ENCODE measurements around the gene UNC5C.

The UNC5C gene

GRCh38 chr4:95360256-95360903 lies 188.4 kb downstream of the UNC5C start:
- Histone ChIP-seq H3K27ac (ENCODE audit: low read depth, low read length, poor library complexity, severe bottlenecking) (no peak overlapping the region), H3K27me3 (ENCODE audit: insufficient read depth, low read length) (no peaks in the 10 kb centered on the region), H4K20me1 (ENCODE audit: insufficient read depth, low read length) (no peaks in the 10 kb centered on the region), H3K79me2 (ENCODE audit: insufficient read depth, low read length) (no peaks in the 10 kb centered on the region), H3K36me3 (ENCODE audit: insufficient read depth, low read length) (no peaks in the 10 kb centered on the region), H3K4me3 (ENCODE audit: low read depth, low read length, poor library complexity, severe bottlenecking) (no peak overlapping the region), H3K9me3 (ENCODE audit: low read length) (no peaks in the 10 kb centered on the region), H3K9me2 (ENCODE audit: low read depth, low read length) (no peaks in the 10 kb centered on the region), H3F3A (ENCODE audit: insufficient read depth, low read length) (no peaks in the 10 kb centered on the region), H2AFZ (ENCODE audit: low read length) (no peak overlapping the region), H3K4me1 (ENCODE audit: insufficient read depth, low read length, severe bottlenecking) (no peaks in the 10 kb centered on the region), H3K4me2 (ENCODE audit: low read length) (no peak overlapping the region), H3K9ac (ENCODE audit: low read length) (no peak overlapping the region)
- TF ChIP-seq CTCF (IDR thresholded peaks at IDR 0.05; ENCODE audit: low read length) (no peak), EZH2 (IDR thresholded peaks at IDR 0.05; ENCODE audit: borderline replicate concordance, low read length) (no peak)

GRCh38 chr4:95358421-95358820 lies 190.4 kb downstream of the UNC5C start:
- H3K9ac ChIP-seq (ENCODE audit: low read length): no peak overlapping the region
- no peak overlapping the region for H3K4me3 ChIP-seq (ENCODE audit: low read depth, low read length, poor library complexity, severe bottlenecking)
- no peaks in the 10 kb centered on the region for H3K27me3 ChIP-seq (ENCODE audit: insufficient read depth, low read length)
- no peak overlapping the region for H2AFZ ChIP-seq (ENCODE audit: low read length)
- no peaks in the 10 kb centered on the region for H3K79me2 ChIP-seq (ENCODE audit: insufficient read depth, low read length)
- no peaks in the 10 kb centered on the region for H3F3A ChIP-seq (ENCODE audit: insufficient read depth, low read length)
- TF ChIP-seq EZH2 (IDR thresholded peaks at IDR 0.05; ENCODE audit: borderline replicate concordance, low read length): no peak
- no peak for TF ChIP-seq CTCF (IDR thresholded peaks at IDR 0.05; ENCODE audit: low read length)
- no peaks in the 10 kb centered on the region for H3K9me2 ChIP-seq (ENCODE audit: low read depth, low read length)
- H3K36me3 ChIP-seq (ENCODE audit: insufficient read depth, low read length): no peaks in the 10 kb centered on the region
- no peaks in the 10 kb centered on the region for H4K20me1 ChIP-seq (ENCODE audit: insufficient read depth, low read length)
- no peaks in the 10 kb centered on the region for H3K9me3 ChIP-seq (ENCODE audit: low read length)
- no peaks in the 10 kb centered on the region for H3K4me1 ChIP-seq (ENCODE audit: insufficient read depth, low read length, severe bottlenecking)
- H3K27ac ChIP-seq (ENCODE audit: low read depth, low read length, poor library complexity, severe bottlenecking): no peak overlapping the region
- H3K4me2 ChIP-seq (ENCODE audit: low read length): no peak overlapping the region

- Histone ChIP-seq H3K4me3 (ENCODE audit: low read depth, low read length, poor library complexity, severe bottlenecking) (no peak overlapping the region), H3K79me2 (ENCODE audit: insufficient read depth, low read length) (no peaks in the 10 kb centered on the region), H3K4me2 (ENCODE audit: low read length) (no peak overlapping the region), H3K36me3 (ENCODE audit: insufficient read depth, low read length) (no peaks in the 10 kb centered on the region), H3K27ac (ENCODE audit: low read depth, low read length, poor library complexity, severe bottlenecking) (no peak overlapping the region), H3K9ac (ENCODE audit: low read length) (no peak overlapping the region), H4K20me1 (ENCODE audit: insufficient read depth, low read length) (no peaks in the 10 kb centered on the region), H3K4me1 (ENCODE audit: insufficient read depth, low read length, severe bottlenecking) (no peaks in the 10 kb centered on the region), H3K27me3 (ENCODE audit: insufficient read depth, low read length) (no peaks in the 10 kb centered on the region), H2AFZ (ENCODE audit: low read length) (no peak overlapping the region), H3F3A (ENCODE audit: insufficient read depth, low read length) (no peaks in the 10 kb centered on the region), H3K9me2 (ENCODE audit: low read depth, low read length) (no peaks in the 10 kb centered on the region), H3K9me3 (ENCODE audit: low read length) (no peaks in the 10 kb centered on the region)
- TF ChIP-seq CTCF (IDR thresholded peaks at IDR 0.05; ENCODE audit: low read length): no peak
- TF ChIP-seq EZH2 (IDR thresholded peaks at IDR 0.05; ENCODE audit: borderline replicate concordance, low read length): no peak
Observed at GRCh38 chr4:95355021-95355420, 193.8 kb downstream of the UNC5C start.
